LHCN-M2 (cell line): ENCODE data around the gene SMARCB1. TPM values are rescaled to one million over a fixed set of nuclear protein-coding genes. Genes with fewer than 3 reads are reported as not detected.

Experiments
- DNase-seq: peaks from one replicate; pipeline ENCODE4 v3.0.0-alpha.2; 2012; ENCODE audit warnings: low read depth
- total RNA-seq: library from RNA; depleted of rRNA; stranded (reverse); fragments of >200 nt; gene quantifications from 2 replicates; pipeline ENCODE4 v1.2.3, GENCODE V29; 2014

The SMARCB1 gene
- total RNA-seq, 1 experiment from 2014 or later: 90.0 TPM

GRCh38 chr22:23801886-23802377 lies 15.2 kb downstream of the SMARCB1 start:
- no peak for DNase-seq

- no peak for DNase-seq
Measured at GRCh38 chr22:23803001-23803819, 16.4 kb downstream of the SMARCB1 start.

- DNase-seq: no peak
Measured at GRCh38 chr22:23804781-23805291, 18.1 kb downstream of the SMARCB1 start.

- no peak for DNase-seq
Measured at GRCh38 chr22:23806837-23807236, 20.1 kb downstream of the SMARCB1 start.

GRCh38 chr22:23812378-23812777 lies 25.6 kb downstream of the SMARCB1 start:
- no peak for DNase-seq

- DNase-seq: no peak
Measured at GRCh38 chr22:23815541-23816155, 28.9 kb downstream of the SMARCB1 start.

GRCh38 chr22:23816156-23816976 lies 29.6 kb downstream of the SMARCB1 start:
- DNase-seq: no peak

GRCh38 chr22:23817146-23817545 lies 30.4 kb downstream of the SMARCB1 start:
- no peak for DNase-seq

GRCh38 chr22:23818541-23818940 lies 31.8 kb downstream of the SMARCB1 start:
- DNase-seq: no peak

- no peak for DNase-seq
Measured at GRCh38 chr22:23820748-23821211, 34.0 kb downstream of the SMARCB1 start.

- no peak for DNase-seq
Measured at GRCh38 chr22:23822101-23822671, 35.4 kb downstream of the SMARCB1 start.

GRCh38 chr22:23823331-23823791 lies 36.6 kb downstream of the SMARCB1 start:
- DNase-seq: no peak

GRCh38 chr22:23824476-23825245 lies 37.9 kb downstream of the SMARCB1 start:
- DNase-seq: no peak

GRCh38 chr22:23825246-23825905 lies 38.6 kb downstream of the SMARCB1 start:
- DNase-seq: no peak

- peak; percentile 73 for DNase-seq
Measured at GRCh38 chr22:23826510-23827350, 40.0 kb downstream of the SMARCB1 start.

- no peak for DNase-seq
Measured at GRCh38 chr22:23827351-23827995, 40.7 kb downstream of the SMARCB1 start.

- no peak for DNase-seq
Measured at GRCh38 chr22:23828800-23829680, 42.3 kb downstream of the SMARCB1 start.
